Mesothelial cell of epicardium (in vitro differentiated cells): Measurements from ENCODE around the gene MIEF1. TPM values are rescaled to one million over a fixed set of nuclear protein-coding genes. Genes with fewer than 3 reads are reported as not detected.
A peak's percentile ranks its signal among the peaks of the same experiment; 100 is the strongest.

Experiments used
- DNase-seq, 2 experiments: peaks; one replicate each; pipeline ENCODE4 v3.0.0; 2021; ENCODE audit warnings: low spot score in 2 of 2; ENCODE audit not compliant: unreplicated experiment in 2 of 2
- H3K27ac Mint-ChIP-seq: 2 replicates; pipeline ENCODE4 v1.8.0; 2021; ENCODE audit warnings: mixed read lengths
- H3K27me3 Mint-ChIP-seq: 2 replicates; pipeline ENCODE4 v1.8.0; 2021; ENCODE audit warnings: low read depth, mixed read lengths
- H3K36me3 Mint-ChIP-seq: 2 replicates; pipeline ENCODE4 v1.8.0; 2021; ENCODE audit warnings: mixed read lengths
- H3K4me1 Mint-ChIP-seq: 2 replicates; pipeline ENCODE4 v1.8.0; 2021; ENCODE audit warnings: mixed read lengths
- H3K4me3 Mint-ChIP-seq: 2 replicates; pipeline ENCODE4 v1.8.0; 2021; ENCODE audit warnings: mild to moderate bottlenecking, moderate library complexity, mixed read lengths
- H3K9me3 Mint-ChIP-seq: 2 replicates; pipeline ENCODE4 v1.8.0; 2021; ENCODE audit warnings: mixed read lengths
- CTCF ChIP-seq: fragments of 200-600 bp; sonication (generic); IDR thresholded peaks from one replicate; pipeline ENCODE4 v1.5.0; 2021; ENCODE audit warnings: antibody characterized with exemption; ENCODE audit not compliant: unreplicated experiment
- total RNA-seq: library from RNA; stranded (reverse); gene quantifications from 3 replicates; pipeline ENCODE4 v1.2.1, GENCODE V29; 2021

The MIEF1 gene
- total RNA-seq, 1 donor from 2014 or later, result 35.0 TPM

DNA sequence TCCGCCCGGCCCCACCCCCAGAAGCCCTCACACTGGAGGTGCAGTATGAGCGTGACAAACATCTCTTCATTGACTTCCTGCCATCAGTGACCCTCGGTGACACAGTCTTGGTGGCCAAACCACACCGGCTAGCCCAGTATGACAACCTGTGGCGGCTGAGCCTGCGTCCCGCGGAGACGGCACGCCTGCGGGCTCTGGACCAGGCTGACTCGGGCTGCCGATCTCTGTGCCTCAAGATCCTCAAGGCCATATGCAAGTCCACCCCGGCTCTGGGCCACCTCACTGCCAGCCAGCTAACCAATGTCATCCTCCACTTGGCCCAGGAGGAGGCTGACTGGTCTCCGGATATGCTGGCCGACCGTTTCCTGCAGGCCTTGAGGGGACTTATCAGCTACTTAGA is 11.7 kb downstream of the MIEF1 start:
- no peak for TF ChIP-seq CTCF
- Mint-ChIP-seq H3K27ac (no peak overlapping the region), H3K4me3 (no peak overlapping the region), H3K4me1 (peaks cover 8% of the 10 kb centered on the region), H3K27me3 (no peaks in the 10 kb centered on the region), H3K9me3 (no peaks in the 10 kb centered on the region), H3K36me3 (peaks cover 25% of the 10 kb centered on the region)
- DNase-seq, result no peak

- Mint-ChIP-seq H3K27me3 (no peaks in the 10 kb centered on the region), H3K4me1 (peaks cover 14% of the 10 kb centered on the region), H3K36me3 (peaks cover 25% of the 10 kb centered on the region), H3K9me3 (no peaks in the 10 kb centered on the region), H3K4me3 (no peak overlapping the region), H3K27ac (no peak overlapping the region)
- peak; percentile 79 for TF ChIP-seq CTCF
- DNase-seq, result peak in 1 of 2 experiments; percentile 75
Measured at GRCh38 chr22:39514373-39514973, 12.4 kb downstream of the MIEF1 start.

- Mint-ChIP-seq H3K27me3 (peaks cover 2% of the 10 kb centered on the region), H3K9me3 (no peaks in the 10 kb centered on the region), H3K36me3 (peaks cover 23% of the 10 kb centered on the region), H3K4me1 (peaks cover 14% of the 10 kb centered on the region), H3K27ac (no peak overlapping the region), H3K4me3 (no peak overlapping the region)
- TF ChIP-seq CTCF, result no peak
- no peak for DNase-seq
Measured at GRCh38 chr22:39515266-39516050, 13.4 kb downstream of the MIEF1 start.

- Mint-ChIP-seq H3K27me3 (peaks cover 2% of the 10 kb centered on the region), H3K4me3 (no peak overlapping the region)
Measured at GRCh38 chr22:39517470-39517869, 15.4 kb downstream of the MIEF1 start.

GRCh38 chr22:39518144-39518786 is 16.2 kb downstream of the MIEF1 start:
- Mint-ChIP-seq H3K27ac (peak overlapping the region; percentile 100), H3K4me1 (peaks cover 32% of the 10 kb centered on the region), H3K9me3 (no peaks in the 10 kb centered on the region), H3K27me3 (peaks cover 2% of the 10 kb centered on the region), H3K36me3 (peaks cover 35% of the 10 kb centered on the region), H3K4me3 (peak overlapping the region; percentile 97)
- DNase-seq, result no peak
- TF ChIP-seq CTCF, result no peak

More at GRCh38 chr22:39517470-39517869, 15.4 kb downstream of the MIEF1 start:
- no peak for TF ChIP-seq CTCF
- peaks cover 32% of the 10 kb centered on the region for H3K36me3 Mint-ChIP-seq
- no peak for DNase-seq
- H3K27ac Mint-ChIP-seq, result no peak overlapping the region
- peaks cover 24% of the 10 kb centered on the region for H3K4me1 Mint-ChIP-seq
- H3K9me3 Mint-ChIP-seq, result no peaks in the 10 kb centered on the region
